ENCODE results near the gene ANAPC16. TPM values are rescaled to one million over a fixed set of nuclear protein-coding genes. Genes with fewer than 3 reads are reported as not detected.

ANAPC16 gene
- polyA plus RNA-seq, 1 donor from 2014 or later: 209 TPM

GRCh38 chr10:72273410-72274212 is 57.8 kb downstream of the ANAPC16 start, which contains the start of gene DDIT4:
Gene DDIT4, plus strand, starts transcription at chr10:72273924. Its CDS starts 293 bp downstream, at chr10:72274217.
- peak within 1 kb of the TSS; percentile 80 for H2AFZ ChIP-seq (ENCODE audit: low read depth, low read length)
- H3K27ac ChIP-seq (ENCODE audit: low read length): peak within 1 kb of the TSS; percentile 94
- no peaks in the 10 kb centered on the region for H4K20me1 ChIP-seq (ENCODE audit: insufficient read depth)
- TF ChIP-seq, protein P1, sequence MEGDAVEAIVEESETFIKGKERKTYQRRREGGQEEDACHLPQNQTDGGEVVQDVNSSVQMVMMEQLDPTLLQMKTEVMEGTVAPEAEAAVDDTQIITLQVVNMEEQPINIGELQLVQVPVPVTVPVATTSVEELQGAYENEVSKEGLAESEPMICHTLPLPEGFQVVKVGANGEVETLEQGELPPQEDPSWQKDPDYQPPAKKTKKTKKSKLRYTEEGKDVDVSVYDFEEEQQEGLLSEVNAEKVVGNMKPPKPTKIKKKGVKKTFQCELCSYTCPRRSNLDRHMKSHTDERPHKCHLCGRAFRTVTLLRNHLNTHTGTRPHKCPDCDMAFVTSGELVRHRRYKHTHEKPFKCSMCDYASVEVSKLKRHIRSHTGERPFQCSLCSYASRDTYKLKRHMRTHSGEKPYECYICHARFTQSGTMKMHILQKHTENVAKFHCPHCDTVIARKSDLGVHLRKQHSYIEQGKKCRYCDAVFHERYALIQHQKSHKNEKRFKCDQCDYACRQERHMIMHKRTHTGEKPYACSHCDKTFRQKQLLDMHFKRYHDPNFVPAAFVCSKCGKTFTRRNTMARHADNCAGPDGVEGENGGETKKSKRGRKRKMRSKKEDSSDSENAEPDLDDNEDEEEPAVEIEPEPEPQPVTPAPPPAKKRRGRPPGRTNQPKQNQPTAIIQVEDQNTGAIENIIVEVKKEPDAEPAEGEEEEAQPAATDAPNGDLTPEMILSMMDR (IDR thresholded peaks at IDR 0.05; ENCODE audit: poor library complexity, severe bottlenecking): no peak
- TF ChIP-seq EP300 (conservative IDR thresholded peaks at IDR 0.05; ENCODE audit: poor library complexity, severe bottlenecking) (peak; percentile 86), EZH2 (IDR thresholded peaks at IDR 0.05; ENCODE audit: borderline replicate concordance, insufficient read depth, low read length, poor library complexity, severe bottlenecking) (no peak), TAF1 (IDR thresholded peaks at IDR 0.05; ENCODE audit: low read depth) (peak; percentile 87), RAD21 (conservative IDR thresholded peaks at IDR 0.05) (peak; percentile 57), POLR2AphosphoS5 (IDR thresholded peaks at IDR 0.05) (peak; percentile 98), MXI1 (conservative IDR thresholded peaks at IDR 0.05; ENCODE audit: poor library complexity, severe bottlenecking) (peak; percentile 74), SMC3 (conservative IDR thresholded peaks at IDR 0.05; ENCODE audit: poor library complexity) (peak; percentile 60)
- TF ChIP-seq, protein P2, sequence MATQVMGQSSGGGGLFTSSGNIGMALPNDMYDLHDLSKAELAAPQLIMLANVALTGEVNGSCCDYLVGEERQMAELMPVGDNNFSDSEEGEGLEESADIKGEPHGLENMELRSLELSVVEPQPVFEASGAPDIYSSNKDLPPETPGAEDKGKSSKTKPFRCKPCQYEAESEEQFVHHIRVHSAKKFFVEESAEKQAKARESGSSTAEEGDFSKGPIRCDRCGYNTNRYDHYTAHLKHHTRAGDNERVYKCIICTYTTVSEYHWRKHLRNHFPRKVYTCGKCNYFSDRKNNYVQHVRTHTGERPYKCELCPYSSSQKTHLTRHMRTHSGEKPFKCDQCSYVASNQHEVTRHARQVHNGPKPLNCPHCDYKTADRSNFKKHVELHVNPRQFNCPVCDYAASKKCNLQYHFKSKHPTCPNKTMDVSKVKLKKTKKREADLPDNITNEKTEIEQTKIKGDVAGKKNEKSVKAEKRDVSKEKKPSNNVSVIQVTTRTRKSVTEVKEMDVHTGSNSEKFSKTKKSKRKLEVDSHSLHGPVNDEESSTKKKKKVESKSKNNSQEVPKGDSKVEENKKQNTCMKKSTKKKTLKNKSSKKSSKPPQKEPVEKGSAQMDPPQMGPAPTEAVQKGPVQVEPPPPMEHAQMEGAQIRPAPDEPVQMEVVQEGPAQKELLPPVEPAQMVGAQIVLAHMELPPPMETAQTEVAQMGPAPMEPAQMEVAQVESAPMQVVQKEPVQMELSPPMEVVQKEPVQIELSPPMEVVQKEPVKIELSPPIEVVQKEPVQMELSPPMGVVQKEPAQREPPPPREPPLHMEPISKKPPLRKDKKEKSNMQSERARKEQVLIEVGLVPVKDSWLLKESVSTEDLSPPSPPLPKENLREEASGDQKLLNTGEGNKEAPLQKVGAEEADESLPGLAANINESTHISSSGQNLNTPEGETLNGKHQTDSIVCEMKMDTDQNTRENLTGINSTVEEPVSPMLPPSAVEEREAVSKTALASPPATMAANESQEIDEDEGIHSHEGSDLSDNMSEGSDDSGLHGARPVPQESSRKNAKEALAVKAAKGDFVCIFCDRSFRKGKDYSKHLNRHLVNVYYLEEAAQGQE (IDR thresholded peaks at IDR 0.05; ENCODE audit: borderline replicate concordance): peak; percentile 81
- H3K79me2 ChIP-seq (replicated peaks; ENCODE audit: insufficient read depth, low read length): peaks cover 20% of the 10 kb centered on the region
- H3K4me3 ChIP-seq (ENCODE audit: low read length): peak within 1 kb of the TSS; percentile 99
- no peaks in the 10 kb centered on the region for H3K36me3 ChIP-seq (ENCODE audit: insufficient read depth, low read length)
- no peaks in the 10 kb centered on the region for H3K27me3 ChIP-seq (ENCODE audit: insufficient read depth, low read depth, low read length)
- no peaks in the 10 kb centered on the region for H3K9me3 ChIP-seq (ENCODE audit: low read length)
- H3K4me2 ChIP-seq (ENCODE audit: low read length): peak within 1 kb of the TSS; percentile 97
- peak within 1 kb of the TSS; percentile 85 for H3K9ac ChIP-seq (ENCODE audit: low read length)
- H3K9me2 ChIP-seq (ENCODE audit: insufficient read depth, low read length): no peaks in the 10 kb centered on the region
- H3F3A ChIP-seq (ENCODE audit: insufficient read depth, low read length, poor library complexity, severe bottlenecking): peaks cover 8% of the 10 kb centered on the region

GRCh38 chr10:72274213-72274729 is 58.5 kb downstream of the ANAPC16 start:
- Histone ChIP-seq H3K79me2 (replicated peaks; ENCODE audit: insufficient read depth, low read length) (peaks cover 20% of the 10 kb centered on the region), H3K9me2 (ENCODE audit: insufficient read depth, low read length) (no peaks in the 10 kb centered on the region), H3K4me2 (ENCODE audit: low read length) (peak overlapping the region; percentile 97), H3K27ac (ENCODE audit: low read length) (peak overlapping the region; percentile 94), H3F3A (ENCODE audit: insufficient read depth, low read length, poor library complexity, severe bottlenecking) (peaks cover 8% of the 10 kb centered on the region), H3K4me3 (ENCODE audit: low read length) (peak overlapping the region; percentile 99), H3K27me3 (ENCODE audit: insufficient read depth, low read depth, low read length) (no peaks in the 10 kb centered on the region), H3K36me3 (ENCODE audit: insufficient read depth, low read length) (no peaks in the 10 kb centered on the region), H3K9me3 (ENCODE audit: low read length) (no peaks in the 10 kb centered on the region), H2AFZ (ENCODE audit: low read depth, low read length) (peak overlapping the region; percentile 44), H4K20me1 (ENCODE audit: insufficient read depth) (no peaks in the 10 kb centered on the region), H3K9ac (ENCODE audit: low read length) (peak overlapping the region; percentile 85)
- TF ChIP-seq EP300 (conservative IDR thresholded peaks at IDR 0.05; ENCODE audit: poor library complexity, severe bottlenecking) (no peak), POLR2AphosphoS5 (IDR thresholded peaks at IDR 0.05) (no peak), TAF1 (IDR thresholded peaks at IDR 0.05; ENCODE audit: low read depth) (no peak), RAD21 (conservative IDR thresholded peaks at IDR 0.05) (no peak), SMC3 (conservative IDR thresholded peaks at IDR 0.05; ENCODE audit: poor library complexity) (no peak), EZH2 (IDR thresholded peaks at IDR 0.05; ENCODE audit: borderline replicate concordance, insufficient read depth, low read length, poor library complexity, severe bottlenecking) (no peak)
- TF ChIP-seq, protein P2 (IDR thresholded peaks at IDR 0.05; ENCODE audit: borderline replicate concordance): no peak
- TF ChIP-seq, protein P1 (IDR thresholded peaks at IDR 0.05; ENCODE audit: poor library complexity, severe bottlenecking): no peak
